Fibroblast of the aortic adventitia (primary cell): ENCODE results near the gene IMMP2L. TPM values are rescaled to one million over a fixed set of nuclear protein-coding genes. Genes with fewer than 3 reads are reported as not detected.

Experiments
- DNase-seq: peaks from one replicate; pipeline ENCODE4 v3.0.0-alpha.2; 2010; ENCODE audit warnings: low read depth
- H3K4me3 ChIP-seq: 2 replicates; pipeline ENCODE4 v1.5.1; 2011; ENCODE audit warnings: low read depth, mild to moderate bottlenecking, control low read depth, low read length, moderate library complexity
- CTCF ChIP-seq: IDR thresholded peaks from 2 replicates; pipeline ENCODE4 v1.5.1; 2011; ENCODE audit warnings: mild to moderate bottlenecking, low read length, control low read depth, inconsistent platforms; ENCODE audit not compliant: insufficient read depth
- total RNA-seq: library from RNA; depleted of rRNA; stranded (reverse); fragments of >200 nt; gene quantifications from 2 replicates; pipeline ENCODE4 v1.2.3, GENCODE V29; 2012; ENCODE audit warnings: low replicate concordance

IMMP2L gene
- total RNA-seq, 1 donor = 9.9 TPM

- DNase-seq = no peak
- no peak for TF ChIP-seq CTCF
- H3K4me3 ChIP-seq = no peak overlapping the region
These were observed 775.8 kb downstream of the IMMP2L start for GRCh38 chr7:110786328-110786965.

- no peak for TF ChIP-seq CTCF
- no peak for DNase-seq
These were observed 777.5 kb downstream of the IMMP2L start for GRCh38 chr7:110784749-110785148.

GRCh38 chr7:110780712-110781111 lies 781.6 kb downstream of the IMMP2L start:
- no peak for TF ChIP-seq CTCF
- H3K4me3 ChIP-seq = no peak overlapping the region
- DNase-seq = no peak

More at GRCh38 chr7:110784749-110785148, 777.5 kb downstream of the IMMP2L start:
- H3K4me3 ChIP-seq = no peak overlapping the region

- H3K4me3 ChIP-seq = no peak overlapping the region
- TF ChIP-seq CTCF = no peak
- no peak for DNase-seq
These were observed 783.0 kb downstream of the IMMP2L start for GRCh38 chr7:110779339-110779738.

- TF ChIP-seq CTCF = no peak
- no peak for DNase-seq
- no peak overlapping the region for H3K4me3 ChIP-seq
These were observed 787.2 kb downstream of the IMMP2L start for GRCh38 chr7:110775046-110775445.

- TF ChIP-seq CTCF = no peak
- H3K4me3 ChIP-seq = no peak overlapping the region
- DNase-seq = no peak
These were observed 788.2 kb downstream of the IMMP2L start for GRCh38 chr7:110774071-110774470.

- DNase-seq = no peak
- H3K4me3 ChIP-seq = no peak overlapping the region
- no peak for TF ChIP-seq CTCF
These were observed 789.7 kb downstream of the IMMP2L start for GRCh38 chr7:110772615-110773014.
